Stimulated activated CD4-positive, alpha-beta T cell treated with anti-CD3 and anti-CD28 coated beads, TNF-alpha, amount 100 ng/mL, for 1 hour (primary cell): Measurements from ENCODE around the gene ZC3H7B.
"Not testable (repeated sequence)": the region's sequence is repeated elsewhere in the genome, so short reads cannot be mapped to it uniquely, and the experiment has no call there.

ENCODE experiments used
- DNase-seq, 3 donors: peaks; one replicate each; pipeline ENCODE4 v3.0.0-alpha.2; 2020; ENCODE audit warnings: low read depth in 3 of 3, low spot score in 1 of 3

ZC3H7B gene

DNA sequence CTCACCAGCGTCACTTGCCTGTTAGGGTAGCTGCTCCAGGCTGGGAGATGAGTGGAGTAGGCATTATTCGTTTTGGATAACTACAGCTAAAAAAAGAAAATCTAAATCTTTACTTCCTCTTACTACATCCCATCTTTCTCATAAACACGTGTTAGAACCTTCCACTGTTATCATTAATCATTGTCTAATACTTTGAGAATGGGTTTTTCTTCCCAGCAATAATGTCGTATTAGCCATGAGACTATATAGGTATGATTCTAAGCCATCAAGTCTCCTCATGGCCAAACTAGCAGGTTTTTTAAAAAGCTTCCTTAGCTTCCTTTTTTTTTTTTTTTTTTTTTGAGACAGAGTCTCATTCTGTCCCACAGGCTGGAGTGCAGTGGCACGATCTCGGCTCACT is 76.5 kb downstream of the ZC3H7B start:
- DNase-seq, result no peak

GRCh38 chr22:41380993-41381328 is 79.6 kb downstream of the ZC3H7B start:
- no peak for DNase-seq

DNA sequence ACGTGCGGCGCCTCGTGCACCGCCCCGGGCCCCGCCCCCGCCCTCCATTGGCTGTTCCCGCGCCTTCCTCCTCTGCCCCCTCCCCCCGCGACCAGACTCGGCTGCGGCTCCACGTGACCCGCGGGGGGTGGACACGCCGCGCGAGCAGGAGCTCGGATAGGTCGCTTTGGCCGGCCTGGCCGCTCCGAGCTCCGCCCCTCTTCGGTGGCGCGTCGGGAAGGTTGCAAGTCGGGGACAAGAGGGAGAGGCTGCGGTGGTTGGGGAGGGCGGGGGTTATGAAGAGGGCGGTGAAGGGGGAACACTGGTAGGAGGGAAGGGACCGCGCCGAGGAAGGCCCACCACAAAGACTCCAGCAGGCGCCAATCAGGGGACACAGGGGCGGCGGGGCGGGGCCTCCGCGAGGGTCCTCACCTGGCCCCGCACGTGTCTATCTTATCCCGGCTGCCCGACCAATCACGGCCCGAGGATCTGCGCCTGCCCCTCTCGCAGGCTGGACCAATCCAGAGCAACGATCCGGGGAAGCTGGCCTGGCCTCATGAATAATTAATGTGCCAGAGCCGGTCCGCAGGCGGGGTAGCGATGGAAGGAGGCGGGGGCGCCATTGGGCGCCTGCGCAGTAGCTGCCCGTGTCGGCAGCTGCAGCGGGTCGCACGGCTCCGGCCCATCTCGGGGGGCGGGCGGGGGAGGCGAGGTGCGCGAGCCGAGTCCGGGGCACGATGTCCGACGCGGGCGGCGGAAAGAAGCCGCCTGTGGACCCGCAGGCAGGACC is 80.2 kb downstream of the ZC3H7B start, which contains the start of gene TEF:
Gene TEF, plus strand, starts transcription at position 614 of the 769 bp plus-strand sequence. Its CDS starts 103 bp downstream, at position 717.
- DNase-seq, result peak; percentile 94 to 95 (median 95)

- peak; percentile 7 to 53 (median 37) for DNase-seq
Measured at GRCh38 chr22:41382098-41382578, 80.8 kb downstream of the ZC3H7B start.

- no peak for DNase-seq
Measured at GRCh38 chr22:41382610-41383009, 81.3 kb downstream of the ZC3H7B start.

- no peak for DNase-seq
Measured at GRCh38 chr22:41383085-41383484, 81.8 kb downstream of the ZC3H7B start.

DNA sequence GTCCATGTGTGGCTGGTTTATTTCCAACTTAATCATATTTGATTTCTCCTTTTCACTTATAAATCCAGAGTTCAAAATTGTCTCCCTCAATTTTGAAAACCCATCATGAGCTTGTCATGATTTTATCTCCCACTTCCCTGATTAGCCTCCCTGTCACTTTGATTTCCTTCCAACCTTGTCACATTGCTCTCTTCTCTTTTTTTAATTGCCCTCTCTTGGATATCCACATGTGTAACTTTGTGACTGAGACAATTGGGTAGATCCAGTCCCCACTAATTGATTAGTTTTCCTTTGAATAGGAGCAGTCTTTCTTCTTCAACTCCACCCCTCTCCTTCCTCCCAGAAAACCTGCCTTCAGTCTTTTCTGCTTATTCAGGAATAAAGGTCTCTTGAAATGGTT is 82.8 kb downstream of the ZC3H7B start:
- DNase-seq, result no peak

DNA sequence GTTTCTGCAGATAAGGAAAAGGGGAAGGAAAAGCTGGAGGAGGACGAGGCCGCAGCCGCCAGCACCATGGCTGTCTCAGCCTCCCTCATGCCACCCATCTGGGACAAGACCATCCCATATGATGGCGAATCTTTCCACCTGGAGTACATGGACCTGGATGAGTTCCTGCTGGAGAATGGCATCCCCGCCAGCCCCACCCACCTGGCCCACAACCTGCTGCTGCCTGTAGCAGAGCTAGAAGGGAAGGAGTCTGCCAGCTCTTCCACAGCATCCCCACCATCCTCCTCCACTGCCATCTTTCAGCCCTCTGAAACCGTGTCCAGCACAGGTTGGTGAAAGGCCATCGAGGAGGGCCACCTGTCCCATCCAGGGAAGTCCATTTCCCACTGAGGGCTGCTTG is 86.0 kb downstream of the ZC3H7B start:
- DNase-seq, result no peak

DNA sequence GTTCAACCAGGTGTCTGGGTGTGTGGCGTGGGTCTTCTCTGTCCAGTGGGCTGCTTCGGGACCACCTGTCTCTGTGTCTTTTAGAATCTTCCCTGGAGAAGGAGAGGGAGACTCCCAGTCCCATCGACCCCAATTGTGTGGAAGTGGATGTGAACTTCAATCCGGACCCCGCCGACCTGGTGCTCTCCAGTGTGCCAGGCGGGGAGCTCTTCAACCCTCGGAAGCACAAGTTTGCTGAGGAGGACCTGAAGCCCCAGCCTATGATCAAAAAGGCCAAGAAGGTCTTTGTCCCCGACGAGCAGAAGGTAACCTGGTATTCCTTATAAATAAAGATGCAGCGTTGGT is 92.7 kb downstream of the ZC3H7B start:
- DNase-seq, result no peak

- no peak for DNase-seq
Measured at GRCh38 chr22:41395531-41396240, 94.4 kb downstream of the ZC3H7B start.

GRCh38 chr22:41397143-41397811 is 96.0 kb downstream of the ZC3H7B start:
- DNase-seq, result no peak

DNA sequence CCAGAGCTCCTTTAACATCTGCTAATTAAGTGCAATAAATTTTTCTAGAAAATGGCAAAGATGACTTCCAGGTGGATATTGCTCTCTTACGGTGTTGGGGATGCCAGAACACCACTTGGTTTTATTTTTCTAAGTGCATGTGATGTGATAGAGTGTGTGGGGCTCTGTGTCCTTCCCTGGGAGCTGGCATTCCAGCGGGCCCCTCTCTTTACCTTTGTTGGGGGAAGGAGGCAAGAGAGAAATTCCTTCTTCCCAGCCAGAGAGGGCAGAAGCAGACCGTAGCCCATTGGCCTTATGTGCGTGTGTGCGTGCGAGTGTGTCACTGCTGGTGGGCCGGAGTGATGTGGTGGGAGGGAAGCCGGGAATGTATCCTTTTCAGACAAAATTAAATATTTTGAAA is 97.6 kb downstream of the ZC3H7B start:
- no peak for DNase-seq

- DNase-seq, result no peak
Measured at GRCh38 chr22:41401781-41402648, 100.7 kb downstream of the ZC3H7B start.

DNA sequence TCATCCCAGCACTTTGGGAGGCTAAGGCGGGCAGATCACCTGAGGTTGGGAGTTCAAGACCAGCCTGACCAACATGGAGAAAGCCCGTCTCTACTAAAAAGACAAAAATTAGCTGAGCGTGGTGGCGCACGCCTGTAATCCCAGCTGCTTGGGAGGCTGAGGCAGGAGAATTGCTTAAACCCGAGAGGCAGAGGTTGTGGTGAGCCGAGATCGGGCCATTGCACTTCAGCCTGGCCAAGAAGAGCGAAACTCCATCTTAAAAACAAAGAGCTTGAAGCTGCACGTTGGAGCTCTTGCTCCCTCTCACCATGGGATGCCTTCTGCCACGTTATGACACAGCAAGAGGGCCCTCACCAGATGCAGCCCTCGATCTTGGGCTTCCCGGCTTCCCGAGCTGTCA is 101.5 kb downstream of the ZC3H7B start:
- DNase-seq, result not testable (repeated sequence)

- peak; percentile 59 to 64 (median 62) for DNase-seq
Measured at GRCh38 chr22:41403532-41404318, 102.4 kb downstream of the ZC3H7B start.

DNA sequence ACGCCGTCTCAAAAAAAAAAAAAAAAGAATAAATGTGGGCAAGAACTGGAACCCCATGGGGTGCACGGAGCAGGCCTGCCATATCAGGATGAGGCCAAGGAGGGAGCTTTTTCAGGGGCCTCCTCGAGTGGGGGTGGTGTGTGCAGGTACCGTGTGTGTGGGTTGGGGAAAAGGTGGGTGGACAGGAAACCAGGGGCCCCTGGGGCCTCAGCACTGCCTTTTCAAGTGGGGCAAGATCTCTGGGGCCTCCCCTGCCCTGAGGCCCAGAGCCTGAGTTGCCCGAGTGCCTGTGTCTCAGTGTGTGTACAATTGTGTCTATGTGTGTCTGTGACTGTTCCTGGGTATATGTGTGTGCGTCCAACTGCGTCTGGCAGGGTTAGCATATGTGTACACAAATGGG is 104.3 kb downstream of the ZC3H7B start:
- peak in 1 of 3 donors; percentile 16 for DNase-seq

GRCh38 chr22:41406410-41406809 is 105.1 kb downstream of the ZC3H7B start:
- no peak for DNase-seq

GRCh38 chr22:41407433-41407832 is 106.1 kb downstream of the ZC3H7B start:
- no peak for DNase-seq

GRCh38 chr22:41408665-41409064 is 107.3 kb downstream of the ZC3H7B start:
- DNase-seq, result no peak
